Neural cell (in vitro differentiated cells): ENCODE data around the gene CCNE1. TPM values are rescaled to one million over a fixed set of nuclear protein-coding genes. Genes with fewer than 3 reads are reported as not detected.

ENCODE experiments used
- H2AFZ ChIP-seq: fragments of 200-600, 300-800 bp; sonication (generic), shearing (Covaris generic); 2 replicates; pipeline ENCODE4 v1.6.0; 2014; ENCODE audit warnings: low read depth, mild to moderate bottlenecking, antibody characterized with exemption, low read length, moderate library complexity
- H3F3A ChIP-seq: fragments of 200-600 bp; shearing (Covaris generic); 2 replicates; pipeline ENCODE4 v1.6.1; 2016; ENCODE audit warnings: mild to moderate bottlenecking, moderate library complexity, mixed read lengths, antibody characterized with exemption, low read length; ENCODE audit not compliant: insufficient read depth, poor library complexity, severe bottlenecking
- H3K27ac ChIP-seq: fragments of 200-600, 300-800 bp; sonication (generic), shearing (Covaris generic); 2 replicates; pipeline ENCODE4 v1.5.1; 2014; ENCODE audit warnings: mild to moderate bottlenecking, low read length, moderate library complexity
- H3K27me3 ChIP-seq: fragments of 300-800, 200-600 bp; sonication (generic), shearing (Covaris generic); 2 replicates; pipeline ENCODE4 v1.6.0; 2014; ENCODE audit warnings: mild to moderate bottlenecking, low read depth, low read length, moderate library complexity; ENCODE audit not compliant: insufficient read depth
- H3K36me3 ChIP-seq: fragments of 300-800, 200-600 bp; sonication (generic), shearing (Covaris generic); 2 replicates; pipeline ENCODE4 v1.5.1; 2014; ENCODE audit warnings: mild to moderate bottlenecking, antibody characterized with exemption, low read length, moderate library complexity; ENCODE audit not compliant: insufficient read depth
- H3K4me2 ChIP-seq: fragments of 300-800, 200-600 bp; sonication (generic), shearing (Covaris generic); 2 replicates; pipeline ENCODE4 v1.6.0; 2014; ENCODE audit warnings: mild to moderate bottlenecking, low read length
- H3K4me3 ChIP-seq: fragments of 300-800, 200-600 bp; sonication (generic), shearing (Covaris generic); 2 replicates; pipeline ENCODE4 v1.5.1; 2014; ENCODE audit warnings: mild to moderate bottlenecking, low read length, moderate library complexity
- H3K79me2 ChIP-seq: fragments of 200-600 bp; shearing (Covaris generic); replicated peaks from 2 replicates; pipeline ENCODE4 v1.6.0; 2014; ENCODE audit warnings: mild to moderate bottlenecking, low read length, moderate library complexity; ENCODE audit not compliant: insufficient read depth
- H3K9ac ChIP-seq: fragments of 300-800, 200-600 bp; sonication (generic), shearing (Covaris generic); 2 replicates; pipeline ENCODE4 v1.6.1; 2016; ENCODE audit warnings: mild to moderate bottlenecking, low read length, mixed read lengths
- H3K9me2 ChIP-seq: fragments of 200-600 bp; shearing (Covaris generic); 2 replicates; pipeline ENCODE4 v1.6.1; 2016; ENCODE audit warnings: mild to moderate bottlenecking, low read length, mixed read lengths; ENCODE audit not compliant: insufficient read depth
- H3K9me3 ChIP-seq: fragments of 200-600, 300-800 bp; sonication (generic), shearing (Covaris generic); 2 replicates; pipeline ENCODE4 v1.6.1; 2016; ENCODE audit warnings: mild to moderate bottlenecking, mixed run types, low read length, moderate library complexity, mixed read lengths
- H4K20me1 ChIP-seq: fragments of 200-600 bp; shearing (Covaris generic); 2 replicates; pipeline ENCODE4 v1.6.1; 2016; ENCODE audit warnings: mild to moderate bottlenecking, mixed run types; ENCODE audit not compliant: insufficient read depth
- EP300 ChIP-seq: fragments of 450-650 bp; conservative IDR thresholded peaks from 2 replicates; pipeline ENCODE4 v1.6.1; 2014; ENCODE audit warnings: antibody characterized with exemption, mild to moderate bottlenecking, moderate library complexity; ENCODE audit not compliant: poor library complexity, severe bottlenecking
- EZH2 ChIP-seq: fragments of 200-600, 300-800 bp; shearing (Covaris generic), sonication (generic); IDR thresholded peaks from 2 replicates; pipeline ENCODE4 v1.6.1; 2014; ENCODE audit warnings: antibody characterized with exemption, low read length, borderline replicate concordance, mild to moderate bottlenecking; ENCODE audit not compliant: insufficient read depth, poor library complexity, severe bottlenecking
- MXI1 ChIP-seq: fragments of 450-650 bp; conservative IDR thresholded peaks from 2 replicates; pipeline ENCODE4 v1.6.1; 2014; ENCODE audit warnings: antibody characterized with exemption, mild to moderate bottlenecking; ENCODE audit not compliant: poor library complexity, severe bottlenecking
- POLR2AphosphoS5 ChIP-seq: IDR thresholded peaks from 2 replicates; pipeline ENCODE4 v1.6.1; 2012
- RAD21 ChIP-seq: fragments of 450-650 bp; conservative IDR thresholded peaks from 2 replicates; pipeline ENCODE4 v1.6.1; 2014; ENCODE audit warnings: antibody characterized with exemption, mild to moderate bottlenecking, moderate library complexity
- SMC3 ChIP-seq: fragments of 450-650 bp; conservative IDR thresholded peaks from 2 replicates; pipeline ENCODE4 v1.6.1; 2014; ENCODE audit warnings: antibody characterized with exemption, mild to moderate bottlenecking, moderate library complexity; ENCODE audit not compliant: poor library complexity
- TAF1 ChIP-seq: IDR thresholded peaks from 2 replicates; pipeline ENCODE4 v1.6.1; 2012; ENCODE audit warnings: low read depth
- polyA plus RNA-seq: library from polyadenylated mRNA; depleted of rRNA; stranded (reverse); fragments of >200 nt; gene quantifications from 2 replicates; pipeline ENCODE4 v1.2.3, GENCODE V29; 2014
- TF ChIP-seq, protein P1 (sequence below): IDR thresholded peaks from 2 replicates; pipeline ENCODE4 v1.6.1; 2012; ENCODE audit warnings: borderline replicate concordance
- TF ChIP-seq, protein P2 (sequence below): fragments of 450-650 bp; IDR thresholded peaks from 2 replicates; pipeline ENCODE4 v1.5.1; 2014; ENCODE audit warnings: antibody characterized with exemption, mild to moderate bottlenecking, moderate library complexity; ENCODE audit not compliant: poor library complexity, severe bottlenecking

The CCNE1 gene
- polyA plus RNA-seq, 1 donor from 2014 or later: 4.1 TPM

GRCh38 chr19:29774126-29774525 lies 37.7 kb upstream of the CCNE1 start:
- Histone ChIP-seq H3K27ac (no peak overlapping the region), H3K79me2 (no peaks in the 10 kb centered on the region), H3K9me2 (no peaks in the 10 kb centered on the region), H3F3A (no peaks in the 10 kb centered on the region), H3K9ac (no peak overlapping the region), H3K27me3 (no peaks in the 10 kb centered on the region), H4K20me1 (no peaks in the 10 kb centered on the region), H3K4me2 (no peak overlapping the region), H2AFZ (no peak overlapping the region), H3K36me3 (no peaks in the 10 kb centered on the region), H3K9me3 (no peaks in the 10 kb centered on the region), H3K4me3 (no peak overlapping the region)
- TF ChIP-seq RAD21: no peak
- TF ChIP-seq POLR2AphosphoS5: no peak
- TF ChIP-seq, protein P1, sequence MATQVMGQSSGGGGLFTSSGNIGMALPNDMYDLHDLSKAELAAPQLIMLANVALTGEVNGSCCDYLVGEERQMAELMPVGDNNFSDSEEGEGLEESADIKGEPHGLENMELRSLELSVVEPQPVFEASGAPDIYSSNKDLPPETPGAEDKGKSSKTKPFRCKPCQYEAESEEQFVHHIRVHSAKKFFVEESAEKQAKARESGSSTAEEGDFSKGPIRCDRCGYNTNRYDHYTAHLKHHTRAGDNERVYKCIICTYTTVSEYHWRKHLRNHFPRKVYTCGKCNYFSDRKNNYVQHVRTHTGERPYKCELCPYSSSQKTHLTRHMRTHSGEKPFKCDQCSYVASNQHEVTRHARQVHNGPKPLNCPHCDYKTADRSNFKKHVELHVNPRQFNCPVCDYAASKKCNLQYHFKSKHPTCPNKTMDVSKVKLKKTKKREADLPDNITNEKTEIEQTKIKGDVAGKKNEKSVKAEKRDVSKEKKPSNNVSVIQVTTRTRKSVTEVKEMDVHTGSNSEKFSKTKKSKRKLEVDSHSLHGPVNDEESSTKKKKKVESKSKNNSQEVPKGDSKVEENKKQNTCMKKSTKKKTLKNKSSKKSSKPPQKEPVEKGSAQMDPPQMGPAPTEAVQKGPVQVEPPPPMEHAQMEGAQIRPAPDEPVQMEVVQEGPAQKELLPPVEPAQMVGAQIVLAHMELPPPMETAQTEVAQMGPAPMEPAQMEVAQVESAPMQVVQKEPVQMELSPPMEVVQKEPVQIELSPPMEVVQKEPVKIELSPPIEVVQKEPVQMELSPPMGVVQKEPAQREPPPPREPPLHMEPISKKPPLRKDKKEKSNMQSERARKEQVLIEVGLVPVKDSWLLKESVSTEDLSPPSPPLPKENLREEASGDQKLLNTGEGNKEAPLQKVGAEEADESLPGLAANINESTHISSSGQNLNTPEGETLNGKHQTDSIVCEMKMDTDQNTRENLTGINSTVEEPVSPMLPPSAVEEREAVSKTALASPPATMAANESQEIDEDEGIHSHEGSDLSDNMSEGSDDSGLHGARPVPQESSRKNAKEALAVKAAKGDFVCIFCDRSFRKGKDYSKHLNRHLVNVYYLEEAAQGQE: no peak
- TF ChIP-seq EP300: no peak
- TF ChIP-seq MXI1: no peak
- TF ChIP-seq, protein P2, sequence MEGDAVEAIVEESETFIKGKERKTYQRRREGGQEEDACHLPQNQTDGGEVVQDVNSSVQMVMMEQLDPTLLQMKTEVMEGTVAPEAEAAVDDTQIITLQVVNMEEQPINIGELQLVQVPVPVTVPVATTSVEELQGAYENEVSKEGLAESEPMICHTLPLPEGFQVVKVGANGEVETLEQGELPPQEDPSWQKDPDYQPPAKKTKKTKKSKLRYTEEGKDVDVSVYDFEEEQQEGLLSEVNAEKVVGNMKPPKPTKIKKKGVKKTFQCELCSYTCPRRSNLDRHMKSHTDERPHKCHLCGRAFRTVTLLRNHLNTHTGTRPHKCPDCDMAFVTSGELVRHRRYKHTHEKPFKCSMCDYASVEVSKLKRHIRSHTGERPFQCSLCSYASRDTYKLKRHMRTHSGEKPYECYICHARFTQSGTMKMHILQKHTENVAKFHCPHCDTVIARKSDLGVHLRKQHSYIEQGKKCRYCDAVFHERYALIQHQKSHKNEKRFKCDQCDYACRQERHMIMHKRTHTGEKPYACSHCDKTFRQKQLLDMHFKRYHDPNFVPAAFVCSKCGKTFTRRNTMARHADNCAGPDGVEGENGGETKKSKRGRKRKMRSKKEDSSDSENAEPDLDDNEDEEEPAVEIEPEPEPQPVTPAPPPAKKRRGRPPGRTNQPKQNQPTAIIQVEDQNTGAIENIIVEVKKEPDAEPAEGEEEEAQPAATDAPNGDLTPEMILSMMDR: no peak
- no peak for TF ChIP-seq SMC3
- no peak for TF ChIP-seq EZH2
- no peak for TF ChIP-seq TAF1

- Histone ChIP-seq H3K79me2 (no peaks in the 10 kb centered on the region), H3F3A (no peaks in the 10 kb centered on the region), H3K36me3 (no peaks in the 10 kb centered on the region), H3K9ac (no peak overlapping the region), H3K27ac (no peak overlapping the region), H4K20me1 (no peaks in the 10 kb centered on the region), H3K4me3 (no peak overlapping the region), H3K9me2 (no peaks in the 10 kb centered on the region), H3K27me3 (no peaks in the 10 kb centered on the region), H3K9me3 (no peaks in the 10 kb centered on the region), H3K4me2 (no peak overlapping the region), H2AFZ (no peak overlapping the region)
- TF ChIP-seq, protein P1: no peak
- TF ChIP-seq SMC3 (no peak), TAF1 (no peak), EZH2 (no peak), POLR2AphosphoS5 (no peak), MXI1 (no peak), EP300 (no peak), RAD21 (no peak)
- TF ChIP-seq, protein P2: no peak
These were observed 33.9 kb upstream of the CCNE1 start for GRCh38 chr19:29777781-29778309.
